ENCODE data around the gene RABGAP1L. TPM values are rescaled to one million over a fixed set of nuclear protein-coding genes. Genes with fewer than 3 reads are reported as not detected.
"Not testable (repeated sequence)": the region's sequence is repeated elsewhere in the genome, so short reads cannot be mapped to it uniquely, and the experiment has no call there.

RABGAP1L gene
- total RNA-seq, 1 donor from 2014 or later, result 36.2 TPM

DNA sequence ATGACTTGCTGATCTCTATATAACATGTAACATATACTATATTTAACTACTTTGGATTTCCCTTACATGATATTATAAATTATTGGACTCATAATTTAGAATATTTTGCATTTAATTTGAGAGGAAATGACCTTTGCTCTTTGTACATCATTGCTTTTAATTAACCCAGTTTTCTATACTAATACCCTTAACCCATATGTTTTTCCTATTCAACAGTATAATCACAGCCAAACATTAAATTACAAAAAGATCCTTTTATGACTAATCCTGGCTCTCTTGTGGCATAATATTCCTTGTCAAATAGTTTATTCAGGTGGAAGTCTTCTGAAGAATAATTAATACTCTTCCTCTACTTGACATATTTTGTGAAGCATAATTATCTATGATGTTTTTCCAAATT lies 232.4 kb downstream of the RABGAP1L start:
- DNase-seq, result no peak

DNA sequence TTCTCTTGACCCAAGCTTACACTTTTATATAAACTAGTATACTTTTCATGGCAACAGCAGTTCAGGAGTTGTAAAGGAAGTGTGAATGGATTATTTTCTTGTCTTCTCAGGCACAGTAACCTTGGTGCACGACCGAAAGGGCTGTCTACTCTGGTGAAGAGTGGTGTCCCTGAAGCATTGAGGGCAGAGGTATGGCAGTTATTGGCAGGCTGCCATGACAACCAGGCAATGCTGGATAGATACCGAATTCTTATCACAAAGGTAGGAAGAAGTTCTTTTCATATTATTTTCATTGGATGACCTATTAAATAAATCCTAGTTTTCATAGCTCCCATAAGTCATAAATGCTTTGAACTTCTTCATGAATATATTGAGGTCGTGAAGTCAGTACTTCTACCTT lies 234.6 kb downstream of the RABGAP1L start:
- DNase-seq, result no peak

DNA sequence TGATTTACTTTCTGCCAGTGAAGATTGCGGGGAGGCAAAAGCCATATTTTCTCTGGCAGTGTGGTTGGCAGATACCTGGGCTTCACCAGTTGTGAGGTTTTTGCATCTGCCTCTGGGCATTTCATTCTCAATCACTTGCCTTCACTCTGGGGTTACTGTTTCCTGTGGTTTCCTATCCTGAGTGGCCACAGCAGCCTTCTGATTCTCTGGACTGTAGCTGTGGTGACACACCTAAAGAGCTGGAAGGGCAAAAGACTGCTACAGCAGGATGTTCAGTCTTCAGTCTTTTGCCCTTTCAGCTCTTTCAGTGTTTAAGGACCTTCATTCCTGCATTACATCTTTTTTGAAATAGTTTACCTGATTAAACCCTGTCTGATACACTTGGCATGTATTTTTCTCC lies 237.9 kb downstream of the RABGAP1L start:
- no peak for DNase-seq

DNA sequence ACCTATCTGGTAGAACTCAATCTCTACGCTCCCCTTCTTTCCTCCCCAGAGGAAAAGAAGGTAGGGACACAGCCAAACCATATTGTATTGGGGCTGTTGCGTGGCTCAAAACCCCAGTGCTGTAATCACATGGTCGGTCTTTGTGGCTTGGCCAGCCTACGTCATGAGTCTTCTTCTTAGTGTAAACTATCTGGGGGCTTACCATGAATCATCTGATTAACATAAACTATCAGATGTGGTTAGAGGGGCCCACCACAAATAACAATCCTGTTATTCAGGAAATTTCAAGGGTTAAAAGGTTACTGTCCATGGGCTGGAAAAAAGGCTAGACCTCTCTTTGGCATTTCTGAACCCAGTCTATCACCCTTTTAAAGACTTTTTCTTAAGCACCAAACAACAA lies 238.9 kb downstream of the RABGAP1L start:
- DNase-seq, result no peak

DNA sequence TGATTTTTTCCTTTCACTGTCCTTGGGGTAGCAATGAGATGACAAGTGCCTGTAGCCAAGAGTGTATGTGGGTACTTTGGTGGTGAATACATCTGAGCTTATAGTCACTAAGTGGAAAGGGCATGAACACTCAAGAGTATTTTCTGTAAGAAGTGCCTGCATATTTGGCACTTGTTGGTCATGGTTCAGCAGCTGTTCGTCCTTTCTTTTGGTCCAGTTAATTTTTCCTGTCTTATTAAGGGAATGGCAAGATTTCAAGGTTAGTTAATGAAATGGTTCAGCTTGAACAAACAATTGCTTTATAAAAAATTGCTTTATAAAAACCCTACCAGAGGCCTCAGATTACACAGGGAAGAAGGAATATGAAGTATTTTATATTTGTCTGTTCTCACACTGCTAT lies 239.9 kb downstream of the RABGAP1L start:
- no peak for DNase-seq

DNA sequence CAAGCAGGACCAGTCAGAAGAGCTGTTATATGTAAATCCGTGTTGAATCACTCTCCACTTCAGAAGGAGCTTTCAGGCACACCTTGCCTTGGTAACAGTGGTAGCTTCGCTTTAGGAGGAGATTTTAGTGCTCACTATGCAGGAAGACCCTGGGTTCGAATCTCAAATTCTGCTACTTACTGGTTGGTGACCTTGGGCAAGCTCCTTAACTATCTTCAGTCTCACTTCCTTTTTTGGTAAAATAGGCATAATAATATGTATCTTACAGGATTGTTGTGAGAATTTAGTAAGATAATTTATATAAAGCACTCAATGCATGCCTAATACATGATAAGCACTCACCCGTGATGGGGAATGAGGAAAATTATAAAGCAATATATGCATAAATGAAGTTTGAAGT lies 241.8 kb downstream of the RABGAP1L start:
- DNase-seq, result no peak

DNA sequence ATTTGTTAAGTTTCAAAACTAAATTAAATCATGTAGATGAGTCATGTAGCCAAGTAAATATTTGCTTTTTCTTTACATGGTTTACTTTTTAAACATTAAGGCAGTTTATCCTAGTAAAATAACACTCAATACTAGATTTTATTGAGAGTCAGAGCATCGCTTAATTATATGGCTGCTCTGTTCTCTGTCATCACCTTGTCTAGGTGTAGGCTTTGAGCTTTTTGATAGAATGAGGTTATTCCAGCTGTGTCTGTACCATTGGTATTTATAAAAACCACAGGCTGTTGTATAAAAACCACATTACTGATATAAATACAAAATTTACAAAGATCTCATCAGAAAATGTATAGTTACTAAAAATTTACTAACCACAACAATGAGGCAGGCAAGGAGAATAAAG lies 245.9 kb downstream of the RABGAP1L start:
- no peak for DNase-seq

DNA sequence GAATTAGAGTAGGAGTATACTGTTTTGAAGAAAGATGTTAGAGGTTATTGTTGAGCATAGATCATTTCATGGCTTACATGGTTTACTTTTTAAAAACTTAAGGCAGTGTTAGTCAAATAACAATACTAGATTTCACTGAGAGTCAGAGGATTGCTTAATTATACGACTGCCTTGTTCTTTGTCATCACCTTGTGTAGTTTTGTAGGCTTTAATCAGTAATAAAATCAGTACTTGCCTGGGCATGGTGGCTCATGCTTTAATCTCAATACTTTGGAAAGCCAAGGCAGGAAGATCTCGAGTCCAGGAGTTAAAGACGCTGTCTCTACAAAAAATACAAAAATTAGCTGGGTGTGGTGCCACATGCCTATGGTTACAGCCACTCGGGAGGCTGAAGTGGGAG lies 247.1 kb downstream of the RABGAP1L start:
- DNase-seq, result no peak

DNA sequence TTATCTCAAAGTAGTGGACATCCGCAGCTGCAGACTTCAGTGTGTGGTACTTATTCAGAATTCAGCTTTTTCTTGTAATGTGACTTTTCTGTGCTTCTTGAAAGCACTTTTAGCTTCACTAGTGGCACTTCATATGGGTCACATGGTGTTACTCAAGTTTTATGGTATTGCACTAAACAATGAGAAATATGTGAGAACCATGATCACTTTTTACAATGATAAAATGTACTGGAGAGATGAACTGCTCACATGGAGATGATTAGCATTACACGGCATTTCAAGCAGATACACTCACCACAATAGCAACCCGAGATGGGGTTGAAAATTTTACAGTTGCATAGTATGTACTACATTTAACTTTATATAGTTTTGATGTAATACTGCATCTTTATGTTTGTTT lies 248.3 kb downstream of the RABGAP1L start:
- DNase-seq, result no peak

DNA sequence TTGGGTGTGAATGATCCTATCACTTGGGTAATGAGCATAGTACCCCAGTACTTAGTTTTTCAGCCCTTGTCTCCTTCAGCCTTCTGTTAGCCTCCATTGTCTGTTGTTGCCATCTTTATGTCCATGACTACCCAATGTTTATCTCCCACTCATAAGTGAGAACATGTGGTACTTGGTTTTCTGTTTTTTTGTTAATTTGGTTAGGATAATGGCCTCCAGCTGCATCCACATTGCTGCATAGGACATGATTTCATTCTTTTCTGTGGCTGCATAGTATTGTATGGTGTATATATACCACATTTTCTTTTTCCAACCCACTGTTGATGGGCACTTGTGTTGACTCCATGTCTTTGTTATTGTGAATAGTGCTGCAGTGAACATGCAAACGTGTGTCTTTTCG lies 248.8 kb downstream of the RABGAP1L start:
- DNase-seq, result no peak

DNA sequence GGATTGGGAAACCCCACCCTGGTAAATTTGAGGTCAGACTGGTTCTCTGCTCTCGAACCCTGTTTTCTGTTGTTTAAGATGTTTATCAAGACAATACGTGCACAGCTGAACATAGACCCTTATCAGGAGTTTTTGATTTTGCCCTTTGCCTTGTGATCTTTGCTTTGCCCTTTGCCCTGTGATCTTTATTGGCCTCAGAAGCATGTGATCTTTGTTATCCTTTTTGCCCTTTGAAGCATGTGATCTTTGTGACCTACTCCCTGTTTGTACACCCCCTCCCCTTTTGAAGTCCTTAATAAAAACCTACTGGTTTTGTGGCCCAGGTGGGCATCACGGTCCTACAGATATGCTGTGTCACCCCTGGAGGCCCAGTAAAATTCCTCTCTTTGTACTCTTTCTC lies 250.5 kb downstream of the RABGAP1L start:
- not testable (repeated sequence) for DNase-seq

DNA sequence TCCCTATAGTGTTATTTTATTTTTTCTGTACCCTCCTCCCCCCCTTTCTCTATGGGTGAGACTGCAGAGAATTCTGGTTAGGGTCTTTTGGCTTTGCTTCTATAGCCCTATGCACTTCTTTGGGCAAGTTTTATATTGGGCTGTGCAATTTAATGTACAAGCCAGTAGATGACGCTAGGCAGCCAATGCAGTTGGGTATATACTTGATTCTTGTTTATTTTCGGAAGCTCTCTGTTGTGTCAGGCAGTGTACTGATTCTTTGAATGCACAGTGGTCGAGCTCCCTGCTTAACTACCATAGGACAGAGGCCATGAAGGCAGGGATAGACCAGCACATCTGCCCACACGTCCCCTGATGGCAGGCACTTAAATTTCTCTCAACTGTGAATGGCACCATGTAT lies 254.3 kb downstream of the RABGAP1L start:
- DNase-seq, result no peak

DNA sequence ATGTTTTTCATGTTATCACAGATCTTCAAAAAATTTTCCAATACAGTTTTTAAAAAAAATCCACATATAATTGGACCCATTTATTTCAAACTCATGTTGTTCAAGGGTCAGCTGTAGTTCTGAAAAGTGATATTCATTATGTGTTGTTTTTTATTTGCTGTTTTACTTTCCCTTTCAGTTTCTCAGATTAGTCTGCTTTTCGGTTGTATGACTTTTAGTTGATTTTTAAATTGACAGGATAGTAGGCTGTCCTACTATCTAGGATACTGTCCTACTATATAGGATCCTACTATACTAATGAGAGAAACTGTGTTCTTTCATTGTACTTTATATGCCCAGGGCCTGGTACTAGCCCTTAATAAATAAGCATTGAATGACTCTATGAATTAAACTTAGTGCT lies 254.9 kb downstream of the RABGAP1L start:
- no peak for DNase-seq

DNA sequence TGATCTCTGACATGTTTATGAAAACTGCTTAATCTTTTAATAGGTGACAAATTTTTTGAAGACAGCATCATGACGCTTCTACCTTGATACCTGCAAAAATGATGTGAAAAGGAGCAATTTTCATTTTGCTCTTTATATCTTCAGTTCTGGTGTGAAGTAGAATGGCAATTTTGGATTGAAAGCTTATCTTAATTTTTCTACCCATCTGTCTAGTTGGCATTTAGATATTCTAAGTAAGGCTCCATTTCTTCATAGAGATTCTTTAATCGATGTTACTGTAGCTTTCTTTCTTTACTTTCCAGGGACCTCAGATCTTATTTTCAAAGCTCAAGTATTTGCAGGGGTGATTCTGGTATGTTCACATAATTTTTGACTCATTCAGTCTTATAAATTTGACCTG lies 256.2 kb downstream of the RABGAP1L start:
- no peak for DNase-seq

DNA sequence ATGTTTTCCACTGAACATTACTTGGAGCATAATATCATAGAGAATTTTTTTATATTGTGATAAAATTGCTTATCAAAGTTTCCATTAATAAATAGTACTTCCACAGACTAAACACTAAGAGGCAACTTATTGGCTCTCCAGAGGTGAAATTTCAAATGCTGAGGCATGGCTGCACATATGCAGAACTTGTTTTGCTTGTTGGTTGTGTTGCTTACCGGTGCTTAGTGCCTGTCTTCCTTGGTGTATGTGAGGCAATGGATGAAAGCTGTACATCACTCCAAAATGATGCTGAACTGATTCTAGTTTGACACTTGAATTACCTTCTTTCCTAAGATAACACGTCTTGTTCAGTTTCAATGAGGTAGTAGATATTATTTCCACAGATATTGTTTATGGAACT lies 258.6 kb downstream of the RABGAP1L start:
- no peak for DNase-seq

DNA sequence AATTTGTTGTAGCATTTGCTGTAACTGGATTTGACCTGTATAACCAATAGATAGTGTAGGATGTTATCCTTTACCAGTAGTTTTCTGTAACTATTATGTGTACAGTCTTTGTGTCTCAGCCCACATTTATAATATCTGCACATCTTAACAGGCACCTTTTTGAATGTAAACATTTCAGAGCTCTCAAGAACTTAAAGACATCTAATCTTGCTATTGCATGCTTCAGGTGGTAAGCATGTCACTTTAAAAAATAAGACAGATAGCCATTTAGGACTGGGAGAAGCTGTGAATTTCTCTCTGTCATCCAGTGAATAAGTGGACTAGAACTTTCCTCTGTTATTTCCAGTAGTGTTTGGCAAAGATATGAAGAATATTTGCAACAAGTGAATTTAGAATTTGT lies 265.8 kb downstream of the RABGAP1L start:
- DNase-seq, result no peak

DNA sequence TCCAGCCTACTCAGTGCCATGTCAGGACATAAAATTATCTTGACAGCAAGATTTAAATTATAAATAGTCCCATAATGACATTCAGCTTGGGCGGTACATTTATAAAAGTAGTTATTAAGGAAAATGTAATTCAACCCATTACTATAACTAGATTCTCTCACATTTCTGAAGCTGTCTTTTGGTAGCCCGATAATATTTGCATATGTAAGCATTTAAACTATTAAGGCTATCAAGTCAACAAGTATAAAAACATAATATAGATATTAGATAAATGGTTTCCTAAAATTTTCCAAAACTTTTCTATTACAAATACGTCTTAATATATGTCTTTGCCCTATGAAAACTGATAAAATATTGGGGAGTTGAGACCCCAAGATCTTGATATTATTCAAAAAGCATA lies 266.8 kb downstream of the RABGAP1L start:
- DNase-seq, result no peak

DNA sequence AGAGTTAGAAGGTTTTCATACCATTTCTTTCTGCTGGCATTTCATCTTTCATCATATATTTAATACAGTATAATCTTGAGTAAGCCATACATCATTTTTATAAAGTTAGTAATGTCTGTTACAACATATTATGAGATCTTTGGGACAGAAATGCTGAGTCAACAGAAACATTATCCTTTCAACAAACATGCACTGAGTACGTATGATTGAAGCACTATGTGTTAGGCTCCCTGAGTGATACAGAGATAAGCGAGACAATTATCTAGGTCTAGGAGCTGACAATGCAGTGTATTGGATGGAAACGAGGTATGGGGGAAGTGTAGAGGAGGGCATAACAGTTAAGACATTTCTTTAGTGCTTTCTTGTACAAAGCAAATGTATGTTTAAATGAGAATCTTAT lies 268.7 kb downstream of the RABGAP1L start:
- DNase-seq, result no peak

DNA sequence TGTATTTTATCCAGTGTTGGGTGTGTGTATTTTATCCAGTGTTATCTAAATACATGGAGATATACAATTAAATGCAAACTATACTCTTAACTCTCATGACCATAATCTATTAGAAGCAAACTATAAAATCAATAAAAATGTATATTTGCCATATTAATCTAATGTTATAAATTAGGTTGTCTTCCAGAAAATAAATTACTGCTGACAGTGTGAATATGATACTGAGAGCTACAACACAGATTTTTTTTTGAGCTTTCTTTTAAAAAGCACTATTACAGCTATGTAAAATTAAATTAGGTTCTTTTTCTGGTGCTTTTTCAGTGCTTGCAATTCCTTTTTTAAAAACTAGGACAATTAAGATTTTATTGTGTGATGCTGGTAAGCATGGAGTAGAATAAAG lies 269.4 kb downstream of the RABGAP1L start:
- DNase-seq, result no peak

DNA sequence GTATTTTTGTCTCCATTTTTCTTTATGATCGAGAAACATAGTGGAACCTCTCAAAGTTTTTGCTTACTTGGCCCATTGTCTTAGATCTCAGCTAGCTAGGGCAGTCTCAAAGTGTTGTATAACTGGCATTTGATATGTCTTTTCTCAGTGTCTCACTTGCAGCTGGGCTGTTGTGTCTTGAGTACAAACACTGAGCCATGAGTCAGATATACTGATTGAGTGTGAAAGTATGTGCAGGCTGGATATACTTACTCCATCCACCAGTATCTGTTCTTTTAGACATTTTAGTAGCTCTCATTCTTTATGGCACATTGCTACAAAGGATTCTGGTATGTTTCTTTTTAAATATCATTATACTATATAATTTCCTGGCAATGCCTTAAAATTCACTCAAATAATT lies 274.1 kb downstream of the RABGAP1L start:
- DNase-seq, result no peak

DNA sequence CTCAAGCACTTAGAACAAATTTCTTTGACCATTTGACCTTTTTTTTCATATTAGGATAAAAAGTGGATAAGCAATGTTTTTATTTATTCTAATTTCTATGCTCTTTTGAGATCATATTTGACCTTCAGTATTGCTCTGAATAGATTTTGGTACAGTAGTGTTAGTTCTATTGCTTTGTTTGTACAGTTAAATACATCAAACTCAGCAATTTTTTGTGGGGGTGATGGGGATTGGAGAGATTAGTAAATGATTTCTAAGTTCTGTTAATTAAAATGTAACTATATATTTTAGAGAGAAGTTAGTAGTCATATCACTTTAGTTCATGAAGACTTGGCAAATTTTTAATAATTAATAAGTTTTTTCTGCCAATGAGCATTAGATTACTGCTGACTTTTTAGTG lies 286.0 kb downstream of the RABGAP1L start:
- no peak for DNase-seq

DNA sequence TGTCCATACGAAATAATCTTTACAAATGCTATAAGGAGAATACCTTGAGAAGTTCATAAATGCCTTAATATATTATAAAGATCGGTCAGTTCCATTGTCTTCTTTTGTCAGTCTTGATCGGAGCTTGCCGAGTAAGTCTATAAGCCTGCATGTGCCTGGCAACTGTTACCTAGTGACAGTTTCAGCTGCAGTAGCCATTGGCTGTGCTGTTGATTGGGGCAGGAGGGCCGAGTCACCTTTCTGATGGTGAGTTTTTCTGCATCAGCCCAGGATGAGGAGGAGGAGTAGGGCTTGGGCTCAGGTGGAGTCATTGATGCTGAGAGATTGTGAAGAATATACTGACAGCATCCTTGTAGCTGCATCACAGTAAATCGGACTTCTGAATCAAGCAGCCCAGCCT lies 286.5 kb downstream of the RABGAP1L start:
- no peak for DNase-seq

DNA sequence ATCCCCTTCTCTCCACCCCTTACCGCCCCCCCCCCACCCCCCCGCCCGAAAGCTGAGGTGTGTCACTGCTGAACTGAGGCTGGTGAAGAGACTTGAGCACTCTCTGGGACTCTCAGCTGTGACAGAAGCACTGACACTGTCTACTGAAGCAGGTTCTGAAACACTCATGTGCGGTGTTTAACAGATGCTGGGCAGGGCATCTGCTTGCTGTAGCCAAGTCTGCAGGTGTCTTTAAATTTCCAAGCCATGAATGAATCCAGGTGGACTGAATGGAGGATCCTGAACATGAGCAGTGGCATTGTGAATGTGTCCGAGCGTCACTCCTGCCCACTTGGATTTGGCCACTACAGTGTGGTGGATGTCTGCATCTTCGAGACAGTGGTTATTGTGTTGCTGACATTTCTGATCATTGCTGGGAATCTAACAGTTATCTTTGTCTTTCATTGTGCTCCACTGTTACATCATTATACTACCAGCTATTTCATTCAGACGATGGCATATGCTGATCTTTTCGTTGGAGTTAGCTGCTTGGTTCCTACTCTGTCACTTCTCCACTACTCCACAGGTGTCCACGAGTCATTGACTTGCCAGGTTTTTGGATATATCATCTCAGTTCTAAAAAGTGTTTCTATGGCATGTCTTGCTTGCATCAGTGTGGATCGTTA lies 288.7 kb downstream of the RABGAP1L start, which contains the start of gene GPR52:
Gene GPR52, plus strand, starts transcription at position 99 of the 665 bp plus-strand sequence. Its CDS starts 148 bp downstream, at position 247.
- DNase-seq, result no peak

DNA sequence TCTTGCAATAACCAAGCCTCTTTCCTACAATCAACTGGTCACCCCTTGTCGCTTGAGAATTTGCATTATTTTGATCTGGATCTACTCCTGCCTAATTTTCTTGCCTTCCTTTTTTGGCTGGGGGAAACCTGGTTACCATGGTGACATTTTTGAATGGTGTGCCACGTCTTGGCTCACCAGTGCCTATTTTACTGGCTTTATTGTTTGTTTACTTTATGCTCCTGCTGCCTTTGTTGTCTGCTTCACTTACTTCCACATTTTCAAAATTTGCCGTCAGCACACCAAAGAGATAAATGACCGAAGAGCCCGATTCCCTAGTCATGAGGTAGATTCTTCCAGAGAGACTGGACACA lies 289.2 kb downstream of the RABGAP1L start:
- no peak for DNase-seq

DNA sequence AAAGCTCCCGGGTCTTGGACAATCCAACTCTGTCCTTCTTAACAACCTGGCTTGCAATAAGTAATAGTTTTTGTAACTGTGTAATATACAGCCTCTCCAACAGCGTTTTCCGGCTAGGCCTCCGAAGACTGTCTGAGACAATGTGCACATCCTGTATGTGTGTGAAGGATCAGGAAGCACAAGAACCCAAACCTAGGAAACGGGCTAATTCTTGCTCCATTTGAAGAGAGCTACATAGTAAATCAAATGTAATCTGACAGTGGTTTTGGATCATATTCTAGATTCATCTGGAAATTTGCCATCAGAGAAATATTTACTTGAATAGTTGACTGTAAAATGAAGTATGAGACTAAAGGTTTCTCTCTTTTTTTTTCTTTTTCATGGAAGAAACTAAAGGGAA lies 289.7 kb downstream of the RABGAP1L start:
- peak; percentile 59 for DNase-seq
